ENCODE measurements around the gene RARG. TPM values are rescaled to one million over a fixed set of nuclear protein-coding genes. Genes with fewer than 3 reads are reported as not detected.

RARG gene
- total RNA-seq, 1 experiment from 2014 or later = 1.7 TPM

GRCh38 chr12:53176750-53177149 is 55.3 kb downstream of the RARG start:
- Histone ChIP-seq H3K9ac (ENCODE audit: low read length) (no peak overlapping the region), H3K79me2 (ENCODE audit: low read length) (peaks cover 12% of the 10 kb centered on the region), H3K4me3 (ENCODE audit: low read length) (no peak overlapping the region), H3K4me1 (ENCODE audit: low read length) (peaks cover 17% of the 10 kb centered on the region), H3K9me3 (ENCODE audit: low read length) (no peaks in the 10 kb centered on the region), H4K20me1 (ENCODE audit: insufficient read depth, low read depth, low read length) (no peaks in the 10 kb centered on the region; the same call in 1 of the 2 replicates), H3K27me3 (ENCODE audit: low read length) (no peaks in the 10 kb centered on the region), H2AFZ (ENCODE audit: low read length) (no peak overlapping the region), H3K4me2 (ENCODE audit: low read depth, low read length, poor library complexity, severe bottlenecking) (no peak overlapping the region), H3K27ac (ENCODE audit: low read length) (no peak overlapping the region), H3K9me2 (replicated peaks; ENCODE audit: insufficient read depth, low read length) (no peaks in the 10 kb centered on the region), H3K36me3 (ENCODE audit: insufficient read depth, low read length) (peaks cover under 1% of the 10 kb centered on the region; the same call in 1 of the 2 replicates)
- no peak for DNase-seq

DNA sequence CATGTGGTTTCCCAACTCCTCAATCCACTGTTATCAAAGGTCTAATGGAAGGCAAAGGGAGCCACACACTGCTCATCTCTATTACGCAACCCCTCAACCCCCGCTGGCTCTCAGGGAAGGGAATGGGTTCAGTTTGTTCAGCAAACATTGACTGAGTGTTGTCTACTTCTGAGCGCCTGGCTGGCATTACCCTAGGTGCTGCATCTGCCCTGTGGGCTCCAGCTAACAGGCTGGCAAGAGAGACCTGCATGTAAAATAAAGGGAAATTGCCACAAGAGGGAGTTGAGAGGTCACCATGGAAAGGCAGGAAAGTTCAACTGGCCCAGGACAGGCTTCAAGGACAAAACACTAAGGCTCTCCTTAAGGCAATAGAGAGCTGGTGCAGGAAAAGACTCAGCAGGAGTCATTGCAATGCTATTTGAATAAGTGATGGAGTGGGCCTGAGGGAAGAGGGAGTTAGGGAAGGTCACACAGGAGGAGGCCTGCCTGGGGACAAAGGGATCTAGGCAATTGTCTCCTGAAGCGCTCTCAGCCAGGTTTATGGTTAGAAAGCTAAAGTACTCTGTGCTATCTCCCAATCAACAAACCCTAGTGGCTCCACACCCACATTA is 57.0 kb downstream of the RARG start:
- Histone ChIP-seq H3K36me3 (ENCODE audit: insufficient read depth, low read length) (no peaks in the 10 kb centered on the region), H2AFZ (ENCODE audit: low read length) (0 out of 2 replicates have a peak overlapping the region, but pooled peaks have one; percentile 40), H3K79me2 (ENCODE audit: low read length) (0 out of 2 replicates have a peak, but pooled peaks cover 4% of the 10 kb centered on the region), H3K4me1 (ENCODE audit: low read length) (peaks cover 11% of the 10 kb centered on the region), H3K4me3 (ENCODE audit: low read length) (no peak overlapping the region), H3K27ac (ENCODE audit: low read length) (no peak overlapping the region), H3K9me3 (ENCODE audit: low read length) (no peaks in the 10 kb centered on the region), H3K4me2 (ENCODE audit: low read depth, low read length, poor library complexity, severe bottlenecking) (no peak overlapping the region), H3K9ac (ENCODE audit: low read length) (no peak overlapping the region), H3K27me3 (ENCODE audit: low read length) (no peaks in the 10 kb centered on the region), H4K20me1 (ENCODE audit: insufficient read depth, low read depth, low read length) (no peaks in the 10 kb centered on the region), H3K9me2 (replicated peaks; ENCODE audit: insufficient read depth, low read length) (no peaks in the 10 kb centered on the region)
- DNase-seq = peak; percentile 57

DNA sequence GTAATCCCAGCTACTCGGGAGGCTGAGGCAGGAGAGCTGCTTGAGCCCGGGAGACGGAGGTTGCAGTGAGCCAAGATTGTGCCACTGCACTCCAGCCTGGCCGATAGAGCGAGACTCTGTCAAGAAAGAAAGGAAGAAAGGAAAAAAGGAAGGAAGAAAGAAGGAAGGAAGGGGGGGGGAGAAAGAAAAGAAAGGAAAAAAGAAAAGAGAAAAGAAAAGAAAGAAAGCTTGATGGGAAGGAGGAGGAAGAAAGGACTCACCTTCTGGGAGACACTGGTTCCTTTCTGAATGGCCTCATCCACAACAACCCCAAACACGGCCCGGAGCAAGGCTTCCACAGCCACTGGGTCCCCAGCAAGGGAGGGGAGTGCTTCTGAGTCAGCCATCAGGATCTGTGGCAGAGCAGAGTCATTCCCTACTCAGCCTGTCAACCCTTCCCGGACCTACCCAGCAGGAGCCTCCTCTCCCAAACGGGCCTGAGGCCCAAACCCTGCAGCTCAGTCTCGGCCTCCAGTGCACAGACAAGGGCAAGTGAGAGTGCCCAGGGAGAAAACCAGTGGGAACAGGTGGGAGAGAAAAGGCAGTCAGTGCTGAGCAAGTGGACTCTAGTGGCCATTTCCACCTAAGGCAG is 58.8 kb downstream of the RARG start:
- Histone ChIP-seq H4K20me1 (ENCODE audit: insufficient read depth, low read depth, low read length) (no peaks in the 10 kb centered on the region), H3K4me2 (ENCODE audit: low read depth, low read length, poor library complexity, severe bottlenecking) (no peak overlapping the region), H3K36me3 (ENCODE audit: insufficient read depth, low read length) (no peaks in the 10 kb centered on the region), H3K27ac (ENCODE audit: low read length) (no peak overlapping the region), H3K9ac (ENCODE audit: low read length) (no peak overlapping the region), H3K9me3 (ENCODE audit: low read length) (no peaks in the 10 kb centered on the region), H3K4me3 (ENCODE audit: low read length) (no peak overlapping the region), H3K27me3 (ENCODE audit: low read length) (no peaks in the 10 kb centered on the region), H3K4me1 (ENCODE audit: low read length) (no peaks in the 10 kb centered on the region), H3K9me2 (replicated peaks; ENCODE audit: insufficient read depth, low read length) (no peaks in the 10 kb centered on the region), H3K79me2 (ENCODE audit: low read length) (no peaks in the 10 kb centered on the region), H2AFZ (ENCODE audit: low read length) (no peak overlapping the region)
- no peak for DNase-seq

DNA sequence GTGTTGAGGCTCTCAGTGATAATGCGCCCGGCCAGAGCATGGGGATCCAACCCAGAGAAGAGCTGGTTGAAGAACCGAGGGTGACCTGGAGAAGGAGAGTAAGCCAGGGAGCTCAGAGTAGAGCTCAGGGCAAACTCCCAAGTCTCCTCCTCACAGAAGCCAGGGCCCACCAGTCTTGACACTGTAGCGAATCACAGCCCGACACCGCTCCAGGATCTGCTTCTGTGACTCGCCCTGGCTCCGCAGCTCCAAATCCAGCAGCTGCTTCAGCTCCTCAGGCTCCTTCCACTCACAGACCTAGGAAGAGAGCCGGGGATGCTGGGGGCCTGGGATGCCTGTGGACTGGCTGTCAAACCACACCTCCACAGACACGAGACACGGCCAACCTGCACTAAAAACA is 59.7 kb downstream of the RARG start:
- Histone ChIP-seq H3K27me3 (ENCODE audit: low read length) (no peaks in the 10 kb centered on the region), H3K9ac (ENCODE audit: low read length) (no peak overlapping the region), H3K9me2 (replicated peaks; ENCODE audit: insufficient read depth, low read length) (no peaks in the 10 kb centered on the region), H3K4me3 (ENCODE audit: low read length) (no peak overlapping the region), H3K79me2 (ENCODE audit: low read length) (no peaks in the 10 kb centered on the region), H3K36me3 (ENCODE audit: insufficient read depth, low read length) (no peaks in the 10 kb centered on the region), H3K4me1 (ENCODE audit: low read length) (no peaks in the 10 kb centered on the region), H2AFZ (ENCODE audit: low read length) (no peak overlapping the region), H4K20me1 (ENCODE audit: insufficient read depth, low read depth, low read length) (no peaks in the 10 kb centered on the region), H3K4me2 (ENCODE audit: low read depth, low read length, poor library complexity, severe bottlenecking) (no peak overlapping the region), H3K9me3 (ENCODE audit: low read length) (no peaks in the 10 kb centered on the region), H3K27ac (ENCODE audit: low read length) (no peak overlapping the region)
- no peak for DNase-seq

DNA sequence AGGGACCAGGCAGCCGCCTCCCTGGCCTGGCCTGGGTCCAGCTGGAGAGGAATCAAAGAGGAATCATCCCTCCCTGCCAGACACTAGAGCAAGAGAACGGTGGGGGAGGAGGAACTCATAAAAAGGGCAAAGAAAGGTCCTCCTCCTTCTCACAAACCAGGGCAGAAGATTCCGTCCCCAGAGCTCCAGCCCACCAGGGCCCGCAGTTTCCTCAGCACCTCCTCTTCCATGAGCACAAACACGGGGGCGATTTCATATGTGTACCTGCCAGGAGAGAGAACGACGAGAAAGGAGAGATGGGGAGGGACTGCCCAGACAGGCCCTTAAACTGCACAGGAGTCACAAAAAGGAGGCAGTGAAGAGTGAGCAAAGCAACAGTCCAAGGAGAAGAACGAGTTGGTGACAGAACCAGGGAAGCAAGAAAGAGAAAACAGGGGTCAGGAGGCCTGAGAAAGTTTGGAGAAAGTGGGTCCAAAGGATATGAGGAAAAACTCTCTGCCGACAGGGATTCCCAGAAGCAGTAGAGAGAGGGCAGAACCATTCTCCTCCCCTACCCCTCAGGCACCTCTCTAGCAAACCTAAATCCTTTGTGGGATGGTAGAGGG is 60.2 kb downstream of the RARG start:
- Histone ChIP-seq H3K27me3 (ENCODE audit: low read length) (no peaks in the 10 kb centered on the region), H4K20me1 (ENCODE audit: insufficient read depth, low read depth, low read length) (no peaks in the 10 kb centered on the region), H3K9me2 (replicated peaks; ENCODE audit: insufficient read depth, low read length) (no peaks in the 10 kb centered on the region), H3K79me2 (ENCODE audit: low read length) (no peaks in the 10 kb centered on the region), H3K4me3 (ENCODE audit: low read length) (no peak overlapping the region), H2AFZ (ENCODE audit: low read length) (no peak overlapping the region), H3K27ac (ENCODE audit: low read length) (no peak overlapping the region), H3K9ac (ENCODE audit: low read length) (no peak overlapping the region), H3K9me3 (ENCODE audit: low read length) (no peaks in the 10 kb centered on the region), H3K4me2 (ENCODE audit: low read depth, low read length, poor library complexity, severe bottlenecking) (no peak overlapping the region), H3K36me3 (ENCODE audit: insufficient read depth, low read length) (no peaks in the 10 kb centered on the region), H3K4me1 (ENCODE audit: low read length) (no peaks in the 10 kb centered on the region)
- no peak for DNase-seq

- Histone ChIP-seq H4K20me1 (ENCODE audit: insufficient read depth, low read depth, low read length) (no peaks in the 10 kb centered on the region), H3K79me2 (ENCODE audit: low read length) (no peaks in the 10 kb centered on the region), H3K9me2 (replicated peaks; ENCODE audit: insufficient read depth, low read length) (no peaks in the 10 kb centered on the region), H3K36me3 (ENCODE audit: insufficient read depth, low read length) (no peaks in the 10 kb centered on the region), H3K4me3 (ENCODE audit: low read length) (no peak overlapping the region), H3K9ac (ENCODE audit: low read length) (no peak overlapping the region), H3K27me3 (ENCODE audit: low read length) (no peaks in the 10 kb centered on the region), H3K4me2 (ENCODE audit: low read depth, low read length, poor library complexity, severe bottlenecking) (no peak overlapping the region), H3K9me3 (ENCODE audit: low read length) (no peaks in the 10 kb centered on the region), H3K4me1 (ENCODE audit: low read length) (no peaks in the 10 kb centered on the region), H3K27ac (ENCODE audit: low read length) (no peak overlapping the region), H2AFZ (ENCODE audit: low read length) (no peak overlapping the region)
- no peak for DNase-seq
Observed at GRCh38 chr12:53170876-53171724, 60.9 kb downstream of the RARG start.

DNA sequence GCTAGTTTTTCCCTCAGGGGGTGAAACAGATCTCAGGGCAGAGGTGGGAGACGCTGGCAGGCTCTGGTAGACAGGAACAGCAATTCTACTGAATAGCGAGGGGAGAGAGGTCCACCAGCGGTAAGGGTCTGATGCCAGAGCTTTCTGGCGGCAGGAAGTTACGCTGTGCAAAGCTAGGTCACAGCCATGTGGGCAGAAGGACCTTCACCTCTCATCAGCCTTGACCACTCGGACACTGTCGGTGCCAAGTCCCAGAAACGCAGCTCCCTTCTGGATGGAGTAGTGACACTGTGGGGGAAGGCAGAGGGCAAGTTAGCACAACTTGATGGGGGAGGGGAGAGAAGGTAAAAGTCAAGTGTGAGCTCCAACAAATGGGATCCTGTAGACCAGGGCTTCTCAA is 61.8 kb downstream of the RARG start:
- Histone ChIP-seq H4K20me1 (ENCODE audit: insufficient read depth, low read depth, low read length) (no peaks in the 10 kb centered on the region), H3K9ac (ENCODE audit: low read length) (no peak overlapping the region), H3K27me3 (ENCODE audit: low read length) (no peaks in the 10 kb centered on the region), H3K9me3 (ENCODE audit: low read length) (no peaks in the 10 kb centered on the region), H3K4me2 (ENCODE audit: low read depth, low read length, poor library complexity, severe bottlenecking) (no peak overlapping the region), H2AFZ (ENCODE audit: low read length) (no peak overlapping the region), H3K27ac (ENCODE audit: low read length) (no peak overlapping the region), H3K4me3 (ENCODE audit: low read length) (no peak overlapping the region), H3K36me3 (ENCODE audit: insufficient read depth, low read length) (no peaks in the 10 kb centered on the region), H3K79me2 (ENCODE audit: low read length) (no peaks in the 10 kb centered on the region), H3K4me1 (ENCODE audit: low read length) (no peaks in the 10 kb centered on the region), H3K9me2 (replicated peaks; ENCODE audit: insufficient read depth, low read length) (no peaks in the 10 kb centered on the region)
- DNase-seq = no peak

DNA sequence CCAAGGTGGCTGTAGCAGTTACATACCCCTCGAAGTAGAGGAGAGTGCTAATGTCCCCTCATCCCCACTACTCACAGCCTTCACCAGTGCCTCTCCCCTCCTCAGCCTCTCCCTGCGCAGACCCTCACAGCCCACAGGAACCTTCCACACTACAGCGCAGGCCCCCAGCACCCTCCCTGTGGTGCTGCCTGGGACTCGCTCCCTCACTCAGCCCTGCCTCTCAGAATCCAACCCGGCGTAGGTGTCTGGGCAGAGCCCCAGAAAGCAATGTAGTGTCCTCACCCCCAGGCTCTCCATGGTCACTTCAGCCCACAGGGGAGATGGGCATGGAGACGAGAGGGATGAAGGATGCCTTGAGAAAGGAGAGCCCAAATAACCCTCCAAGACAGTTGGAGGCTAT is 62.4 kb downstream of the RARG start:
- DNase-seq = no peak
- Histone ChIP-seq H4K20me1 (ENCODE audit: insufficient read depth, low read depth, low read length) (no peaks in the 10 kb centered on the region), H3K27ac (ENCODE audit: low read length) (no peak overlapping the region), H3K4me3 (ENCODE audit: low read length) (no peak overlapping the region), H3K27me3 (ENCODE audit: low read length) (no peaks in the 10 kb centered on the region), H3K9me3 (ENCODE audit: low read length) (no peaks in the 10 kb centered on the region), H3K79me2 (ENCODE audit: low read length) (no peaks in the 10 kb centered on the region), H3K9ac (ENCODE audit: low read length) (no peak overlapping the region), H3K4me2 (ENCODE audit: low read depth, low read length, poor library complexity, severe bottlenecking) (no peak overlapping the region), H3K9me2 (replicated peaks; ENCODE audit: insufficient read depth, low read length) (no peaks in the 10 kb centered on the region), H2AFZ (ENCODE audit: low read length) (no peak overlapping the region), H3K4me1 (ENCODE audit: low read length) (no peaks in the 10 kb centered on the region), H3K36me3 (ENCODE audit: insufficient read depth, low read length) (no peaks in the 10 kb centered on the region)

Measured in Karpas-422 (cell line).